ENCODE results near the gene DFFB.

DFFB gene

DNA sequence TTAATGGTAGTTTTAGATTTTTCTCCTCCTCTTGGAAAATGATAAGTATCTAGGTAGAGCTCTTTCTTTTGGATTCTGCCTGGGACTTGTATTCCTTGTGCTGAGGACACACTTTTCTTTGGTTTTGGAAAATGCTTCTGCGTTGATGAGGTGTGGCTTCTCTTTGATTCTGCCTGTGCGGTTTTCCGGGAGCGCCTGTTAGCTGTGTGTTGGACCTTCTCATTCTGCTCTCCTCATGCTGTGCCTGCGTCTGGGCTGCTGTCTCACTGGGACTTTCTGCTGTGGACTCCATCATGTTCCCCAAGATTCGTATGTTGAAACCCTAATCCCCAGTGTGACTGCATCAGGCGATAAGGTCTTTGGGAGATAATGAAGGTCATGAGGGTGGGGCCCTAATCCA lies 21.8 kb downstream of the DFFB start:
- no peak for DNase-seq

DNA sequence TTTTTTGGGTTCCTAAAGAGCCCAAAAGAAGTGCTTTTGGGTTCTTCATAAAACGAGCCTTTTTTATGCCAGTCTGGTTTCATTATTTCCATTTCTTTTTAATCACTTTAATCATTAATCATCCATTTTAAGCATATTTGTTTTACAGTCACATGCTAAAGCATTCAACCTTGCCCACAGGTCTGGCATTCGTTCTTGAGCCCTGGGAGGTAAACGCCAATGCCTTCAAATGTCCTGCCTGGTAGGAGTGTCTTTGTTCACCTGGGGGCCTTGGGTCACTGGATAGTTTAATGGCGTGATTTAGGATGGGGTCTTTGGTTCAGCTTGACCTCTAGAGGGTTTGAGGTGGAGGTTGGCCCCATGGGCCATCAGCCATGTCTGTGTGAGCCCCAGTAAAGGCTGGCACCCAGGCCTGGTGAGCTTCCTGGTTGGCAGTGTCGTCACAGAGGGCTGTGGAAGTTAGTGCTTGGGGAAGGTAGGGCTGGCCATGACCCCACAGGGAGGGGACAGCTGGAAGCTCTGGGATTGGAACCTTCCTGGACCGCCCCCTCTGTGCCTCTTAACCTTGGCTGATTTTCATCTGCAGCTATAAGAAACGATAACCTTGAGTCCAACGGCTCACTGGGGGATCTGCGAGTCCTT lies 22.6 kb downstream of the DFFB start:
- DNase-seq: no peak

DNA sequence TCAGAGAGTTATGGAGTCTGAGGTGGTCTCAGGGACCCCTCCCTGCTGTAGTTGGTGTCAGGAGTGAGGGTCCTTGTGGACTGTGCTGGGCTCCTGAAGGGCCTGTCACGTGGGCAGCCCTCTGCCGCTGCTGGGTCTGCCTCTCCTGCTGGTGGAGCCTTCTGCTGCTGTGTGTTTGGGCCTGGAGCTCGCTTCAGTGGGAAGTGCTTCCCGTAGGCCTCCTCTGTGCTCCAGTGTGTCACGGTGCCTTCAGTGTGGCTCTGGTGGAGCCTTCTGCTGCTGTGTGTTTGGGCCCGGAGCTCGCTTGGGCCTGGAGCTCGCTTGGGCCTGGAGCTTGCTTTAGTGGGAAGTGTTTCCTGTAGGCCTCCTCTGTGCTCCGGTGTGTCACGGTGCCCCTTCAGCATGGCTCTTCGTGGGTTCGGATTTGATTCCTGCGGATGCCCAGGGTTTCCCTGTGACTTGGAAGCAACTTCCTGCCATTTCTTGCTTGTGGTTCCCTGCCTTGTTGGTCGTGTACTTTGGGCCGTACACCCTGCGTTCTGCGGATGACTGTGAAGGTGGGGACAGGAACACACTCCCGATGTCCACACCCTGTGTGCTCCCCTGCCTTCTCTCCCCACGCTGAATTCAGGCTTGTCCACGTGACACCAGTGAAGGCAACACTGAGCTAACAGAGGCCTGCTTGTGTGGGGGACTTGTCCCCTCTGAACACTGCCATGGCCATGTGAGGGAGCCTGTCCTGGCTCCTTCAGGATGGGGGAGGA lies 23.3 kb downstream of the DFFB start:
- no peak for DNase-seq

DNA sequence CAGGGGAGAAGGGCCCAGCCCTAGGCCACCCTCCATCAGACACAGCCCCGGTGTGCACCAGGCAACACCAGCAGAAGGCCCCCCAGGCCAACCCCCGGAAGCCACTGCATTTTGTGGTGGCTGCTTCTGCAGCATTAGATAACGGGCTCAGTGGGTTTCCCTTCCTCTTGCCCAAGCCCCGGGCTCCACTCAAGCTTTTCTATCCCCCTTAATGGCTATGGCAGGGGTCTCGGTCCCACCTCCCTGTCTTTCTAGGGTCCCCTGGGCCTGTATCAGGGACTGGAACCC lies 23.9 kb downstream of the DFFB start:
- no peak for DNase-seq

DNA sequence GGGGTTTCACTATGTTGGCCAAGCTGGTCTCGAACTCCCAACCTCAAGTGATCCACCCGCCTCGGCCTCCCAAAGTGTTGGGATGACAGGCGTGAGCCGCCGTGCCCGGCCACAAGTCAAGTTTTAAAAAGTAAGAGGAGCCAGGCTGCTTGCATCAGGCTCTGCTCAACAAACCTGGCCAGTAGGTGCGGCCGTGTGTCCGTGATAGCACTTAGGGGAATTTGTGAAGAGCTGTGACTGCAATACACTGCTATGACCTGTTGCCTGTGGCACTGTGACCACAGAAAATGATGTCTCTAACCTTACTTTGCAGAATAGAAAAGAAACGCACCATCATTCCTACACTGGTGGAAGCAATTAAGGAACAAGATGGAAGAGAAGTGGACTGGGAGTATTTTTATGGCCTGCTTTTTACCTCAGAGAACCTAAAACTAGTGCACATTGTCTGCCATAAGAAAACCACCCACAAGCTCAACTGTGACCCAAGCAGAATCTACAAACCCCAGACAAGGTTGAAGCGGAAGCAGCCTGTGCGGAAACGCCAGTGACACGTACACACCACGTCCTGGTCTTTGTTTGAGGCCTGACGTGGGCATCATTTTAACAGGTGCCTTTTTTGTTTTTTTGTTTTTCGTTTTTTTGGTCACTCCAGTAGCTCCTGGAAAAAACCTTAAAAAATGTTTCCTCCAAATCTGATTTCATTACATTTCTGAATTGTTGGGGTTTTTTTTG lies 26.1 kb downstream of the DFFB start:
- DNase-seq: peak; percentile 33

DNA sequence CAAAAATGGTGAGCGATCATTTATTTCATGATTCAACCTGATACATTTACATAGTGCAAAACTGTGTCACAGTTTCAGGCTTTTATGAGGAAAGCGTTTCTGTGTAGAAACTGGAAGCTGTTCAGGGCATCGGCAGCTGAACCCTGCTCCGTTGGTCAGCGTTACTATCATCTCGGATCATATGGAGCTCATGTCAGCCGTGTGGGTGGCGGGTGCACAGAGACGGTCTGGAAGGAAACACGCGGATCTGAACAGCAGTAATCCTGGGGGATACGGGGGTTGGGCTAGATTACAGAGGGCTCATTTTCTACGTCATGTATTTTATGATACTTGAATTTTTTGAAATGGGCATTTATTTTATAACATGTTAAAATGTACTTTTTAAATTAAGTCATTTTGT lies 27.7 kb downstream of the DFFB start:
- DNase-seq: no peak

DNA sequence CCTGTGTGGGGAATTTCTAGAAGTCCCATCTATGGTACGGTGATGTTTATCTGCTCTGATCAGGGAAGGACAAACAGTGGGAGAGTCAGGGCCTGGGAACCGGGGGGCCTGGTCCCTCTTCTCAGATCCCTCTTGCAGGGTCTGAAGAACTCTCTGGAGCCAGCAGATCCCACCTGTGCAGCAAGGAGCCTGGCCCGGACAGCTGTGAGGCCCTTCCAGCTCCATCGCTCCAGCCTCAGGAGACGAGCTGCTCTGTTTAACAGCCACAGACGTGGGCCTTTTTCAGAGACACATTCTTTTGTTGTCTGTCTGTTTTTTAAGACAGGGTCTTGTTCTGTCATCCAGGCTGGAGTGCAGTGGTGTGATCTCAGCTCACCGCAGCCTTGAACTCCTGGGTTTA lies 28.3 kb downstream of the DFFB start:
- no peak for DNase-seq

DNA sequence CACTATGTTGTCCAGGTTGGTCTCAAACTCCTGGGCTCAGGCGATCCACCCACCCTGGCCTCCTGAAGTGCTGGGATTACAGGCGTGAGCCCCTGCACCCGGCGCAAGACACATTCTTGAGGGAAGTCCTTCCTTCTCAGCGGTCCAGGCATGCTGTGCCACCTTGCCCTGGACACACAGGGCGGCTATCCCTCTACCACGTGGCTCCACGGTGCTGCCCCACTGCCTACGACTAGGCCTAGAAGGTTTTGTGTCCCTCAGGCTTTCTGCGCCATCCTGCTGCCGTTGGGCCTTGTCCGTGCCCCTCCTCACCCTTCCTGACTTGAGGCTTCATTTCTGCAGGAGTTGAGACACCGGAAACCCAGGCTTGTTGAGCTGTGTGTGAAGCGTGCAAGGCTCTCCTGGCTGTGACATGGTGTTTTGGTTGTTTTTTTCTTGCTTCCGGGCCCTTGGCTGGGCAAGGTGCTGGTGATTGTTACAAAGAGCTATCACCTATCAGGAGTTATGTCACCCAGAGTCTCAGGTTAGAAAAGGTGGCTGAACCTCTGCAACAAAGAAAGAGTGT lies 28.9 kb downstream of the DFFB start:
- DNase-seq: no peak

DNA sequence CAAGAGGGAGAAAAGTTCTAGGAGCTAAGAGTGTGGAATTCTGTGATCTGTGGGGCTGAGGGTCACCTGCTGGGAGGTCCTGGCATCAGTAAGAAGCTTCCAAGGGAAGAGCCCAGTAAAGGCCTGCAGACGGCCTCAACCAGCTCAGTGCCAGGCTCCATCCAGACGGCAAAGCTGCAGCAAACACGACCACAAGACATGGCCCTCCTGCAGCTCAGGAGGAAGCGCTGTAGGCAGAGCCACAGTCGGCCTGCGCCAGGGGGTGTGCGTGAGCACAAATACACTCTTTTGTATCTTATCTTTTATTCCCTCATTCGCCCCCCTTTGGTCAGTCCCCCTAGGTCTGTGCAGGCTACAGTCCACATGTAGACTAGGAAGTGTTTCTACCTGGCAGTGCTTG lies 29.4 kb downstream of the DFFB start:
- DNase-seq: no peak

DNA sequence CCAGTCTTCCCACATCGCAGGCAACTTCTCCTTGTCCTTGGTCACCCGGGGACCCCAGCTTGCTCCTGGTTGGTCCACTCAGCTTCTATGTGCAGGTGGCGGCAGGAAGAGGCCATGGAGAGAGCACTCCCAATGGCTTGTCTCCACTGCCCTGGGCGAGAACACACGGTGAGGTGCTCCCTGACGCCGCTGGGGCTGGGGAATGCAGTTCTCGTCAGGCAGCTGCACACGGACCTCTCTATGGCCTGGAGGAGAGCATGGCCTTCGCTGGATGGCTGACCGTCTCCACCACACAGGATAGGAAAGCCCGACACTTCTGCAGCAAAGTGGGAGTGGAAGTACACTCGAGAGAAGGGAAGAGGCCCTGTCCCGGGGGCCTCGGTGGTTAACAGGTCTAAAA lies 31.0 kb downstream of the DFFB start:
- DNase-seq: no peak

DNA sequence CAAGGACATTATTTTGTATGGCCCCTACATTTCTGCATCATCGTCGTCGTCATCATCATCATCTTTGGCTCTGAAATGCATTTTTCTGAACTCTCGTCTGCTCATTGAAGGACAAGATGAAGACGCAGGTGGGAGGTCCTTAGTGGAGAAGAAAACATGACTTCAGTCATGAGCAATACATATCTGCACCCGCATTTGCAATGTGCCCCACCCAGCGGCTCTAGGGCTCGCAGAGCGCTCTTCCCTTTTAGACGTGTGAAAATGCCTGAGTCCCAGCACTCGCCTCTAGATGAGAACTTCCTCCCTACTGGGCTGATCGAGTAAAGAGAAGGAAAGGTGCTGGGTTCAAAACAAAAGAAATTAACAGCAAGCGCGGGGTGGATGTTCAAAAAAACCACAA lies 32.7 kb downstream of the DFFB start:
- peak; percentile 16 for DNase-seq

DNA sequence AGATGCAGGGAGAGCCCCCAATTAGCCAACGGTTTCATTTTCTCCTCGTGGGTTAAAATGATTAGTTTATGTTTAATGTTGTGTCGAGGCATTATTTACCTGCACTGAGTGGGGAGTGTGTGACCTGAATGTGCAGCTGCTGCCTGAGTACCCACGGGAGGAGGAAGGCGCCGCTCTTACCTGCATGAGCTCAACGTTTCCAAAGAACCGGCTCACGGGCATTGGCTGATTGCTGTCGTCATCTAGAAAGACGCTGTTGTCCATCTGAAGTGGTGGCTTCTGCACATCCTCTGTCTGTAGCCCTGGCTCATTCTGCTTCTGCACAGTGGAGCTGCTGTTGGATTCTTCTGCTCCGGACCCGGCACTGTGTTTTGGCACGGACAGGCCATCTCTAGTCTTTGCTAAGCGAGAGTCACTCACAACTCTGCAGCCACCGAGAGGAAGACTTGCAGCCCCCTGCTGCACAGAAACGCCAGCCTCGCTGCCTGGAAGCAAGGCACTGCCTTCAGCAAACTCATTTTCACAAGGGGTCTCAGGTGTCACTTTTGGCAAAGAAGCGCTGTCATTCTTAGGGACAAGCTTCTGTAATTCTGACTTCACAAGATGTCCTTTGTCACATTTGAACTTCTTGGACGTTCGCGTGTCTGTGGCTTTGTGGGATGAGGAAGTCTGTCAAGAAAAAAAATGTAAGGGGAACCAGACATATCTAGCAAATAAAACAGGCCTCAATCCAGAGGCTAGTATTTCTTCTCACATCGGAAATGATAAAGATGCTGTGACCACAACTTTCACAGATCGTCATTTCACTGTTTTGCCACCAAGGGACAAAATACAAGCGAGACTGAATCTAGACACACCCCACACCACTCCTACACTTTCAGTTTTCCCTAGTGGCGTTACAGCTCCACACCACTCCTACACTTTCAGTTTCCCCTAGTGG lies 33.4 kb downstream of the DFFB start:
- no peak for DNase-seq

DNA sequence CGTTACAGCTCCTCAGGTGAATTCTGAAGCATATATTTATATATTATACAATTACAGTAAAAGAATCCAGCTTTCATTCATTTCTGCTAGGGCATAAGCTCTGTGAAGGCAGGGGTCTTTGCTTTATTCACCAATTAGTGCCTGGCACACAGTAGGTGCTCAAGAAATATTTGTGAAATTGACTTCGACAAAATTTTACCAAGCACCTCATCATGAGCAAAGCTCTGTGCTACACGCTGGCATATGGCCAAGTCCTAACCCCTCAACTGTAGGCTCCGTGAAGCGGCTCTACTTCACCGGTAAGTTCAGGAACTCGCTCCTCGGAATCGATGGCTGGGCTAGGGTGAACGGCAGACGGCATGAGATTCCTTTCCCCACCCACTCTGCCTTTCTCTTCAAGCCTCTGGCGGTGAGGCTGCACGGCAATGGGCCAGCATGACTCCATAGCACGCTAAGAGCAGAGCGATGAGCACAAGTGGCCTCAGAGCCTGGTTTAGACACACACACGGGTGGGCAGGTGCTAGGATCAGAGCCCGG lies 34.1 kb downstream of the DFFB start:
- no peak for DNase-seq

DNA sequence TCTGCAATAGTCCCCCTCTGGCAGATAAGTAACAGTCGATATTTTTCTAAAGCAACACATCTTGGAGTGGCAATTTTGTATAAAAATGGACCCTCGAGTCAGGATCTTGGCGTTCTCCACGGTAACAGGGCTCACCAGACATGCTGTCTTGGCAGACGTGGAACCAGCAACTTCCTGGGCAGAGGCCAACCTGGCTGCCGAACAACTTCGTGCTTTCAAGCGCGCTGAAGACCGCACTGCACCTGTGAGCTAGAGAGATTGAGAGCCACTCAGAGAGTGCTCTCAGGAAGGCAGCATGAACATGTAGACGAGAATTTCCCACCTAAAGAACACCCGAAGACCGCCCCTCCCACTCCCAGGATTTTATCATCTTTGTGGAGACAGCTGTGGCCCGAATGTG lies 35.5 kb downstream of the DFFB start:
- no peak for DNase-seq

DNA sequence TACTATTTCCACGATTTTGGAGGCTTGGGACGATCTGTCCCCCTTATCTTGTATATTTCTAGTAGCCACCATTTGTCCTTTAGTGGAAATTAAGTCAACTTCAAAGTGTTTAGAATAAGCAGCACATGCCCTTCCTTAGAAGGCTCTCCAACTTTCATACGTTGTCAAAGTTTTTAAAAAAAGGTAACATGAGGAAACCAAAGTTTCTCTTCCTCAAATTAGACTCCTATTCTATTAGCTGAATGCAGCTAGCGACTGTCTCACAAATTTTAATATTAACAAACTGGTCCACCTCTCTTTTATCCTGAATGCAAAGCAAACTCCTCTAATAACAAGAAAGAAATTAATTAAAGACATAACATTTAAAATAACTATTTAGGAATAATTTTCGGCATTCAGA lies 35.9 kb downstream of the DFFB start:
- no peak for DNase-seq

DNA sequence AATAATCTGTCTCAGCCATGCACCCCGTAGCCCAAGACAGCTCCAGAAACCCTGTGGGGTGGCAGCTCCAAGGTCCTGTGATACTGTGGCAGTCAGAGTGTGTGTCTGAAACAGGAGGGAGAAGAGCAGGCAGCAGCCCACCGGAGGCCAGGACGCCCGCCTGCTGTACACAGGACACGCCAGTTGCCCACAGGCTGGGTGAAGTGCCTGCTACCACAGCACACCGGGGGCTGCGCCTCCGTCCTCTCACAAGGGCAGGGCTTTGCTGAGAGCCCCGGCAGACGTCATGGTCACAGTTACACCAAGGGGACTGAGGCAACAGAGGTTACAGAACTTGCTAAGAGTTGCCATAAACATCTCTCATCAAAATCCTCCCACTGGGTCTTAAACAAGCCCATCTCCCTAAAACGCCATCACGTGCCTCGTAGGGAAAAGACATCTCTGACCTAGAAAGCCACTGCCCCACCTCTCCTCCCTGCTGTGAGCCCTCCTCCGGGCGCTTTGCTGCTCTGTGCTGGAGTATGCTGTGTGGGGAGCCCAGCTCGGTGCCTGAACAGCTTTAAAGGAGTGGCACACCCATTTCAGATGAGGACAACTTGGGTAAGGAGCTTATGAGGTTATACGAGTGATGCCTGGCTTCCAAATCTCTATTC lies 37.5 kb downstream of the DFFB start:
- no peak for DNase-seq

DNA sequence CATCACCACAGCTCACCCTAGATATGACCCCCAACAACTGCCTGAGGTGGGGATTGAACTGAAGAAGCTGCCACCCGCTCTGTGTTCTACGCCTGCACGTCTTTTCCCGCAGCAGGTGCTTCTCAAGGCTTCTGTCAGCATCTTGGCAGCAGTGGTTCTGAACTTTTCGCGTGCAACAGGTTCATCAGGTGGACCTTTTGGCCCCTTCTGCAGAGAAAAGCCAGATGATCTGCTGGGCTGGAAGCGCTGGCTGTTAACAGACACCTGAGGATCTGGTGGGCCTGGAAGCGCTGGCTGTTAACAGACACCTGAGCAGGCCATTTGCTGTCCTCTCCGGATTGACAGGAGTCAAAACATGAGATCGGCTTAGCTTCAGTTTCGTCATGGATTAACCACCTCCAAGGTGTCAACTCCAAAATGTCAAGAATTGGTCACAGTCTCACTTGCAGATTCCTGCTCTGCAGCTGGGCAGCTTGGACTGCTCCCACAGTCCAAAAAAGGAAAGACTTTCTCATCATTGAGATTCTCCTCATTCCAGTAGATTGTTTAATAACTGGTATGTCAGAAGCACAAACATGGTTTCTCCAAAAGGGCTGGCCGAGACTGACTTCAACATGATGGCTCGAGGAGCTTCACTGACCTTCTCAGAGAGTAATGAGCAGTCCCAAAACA lies 38.1 kb downstream of the DFFB start:
- no peak for DNase-seq

DNA sequence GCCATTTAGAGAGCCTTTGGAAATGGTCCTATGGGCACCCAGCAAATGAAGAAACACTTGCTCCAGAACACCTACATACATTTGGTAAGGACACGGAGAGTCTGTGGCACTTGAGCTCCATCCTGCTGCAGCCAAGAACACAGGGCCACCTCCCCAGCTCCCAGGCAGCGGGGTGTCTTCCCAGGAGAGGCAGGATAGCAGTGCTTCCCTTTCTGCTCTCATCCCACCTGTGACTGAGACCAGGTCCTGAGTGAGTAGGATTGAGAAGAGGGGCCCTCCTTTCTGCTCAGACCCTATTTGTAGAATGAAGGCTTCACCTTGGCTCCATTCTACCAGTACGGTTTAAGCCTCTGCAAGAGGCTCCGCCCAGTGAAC lies 38.7 kb downstream of the DFFB start:
- no peak for DNase-seq

DNA sequence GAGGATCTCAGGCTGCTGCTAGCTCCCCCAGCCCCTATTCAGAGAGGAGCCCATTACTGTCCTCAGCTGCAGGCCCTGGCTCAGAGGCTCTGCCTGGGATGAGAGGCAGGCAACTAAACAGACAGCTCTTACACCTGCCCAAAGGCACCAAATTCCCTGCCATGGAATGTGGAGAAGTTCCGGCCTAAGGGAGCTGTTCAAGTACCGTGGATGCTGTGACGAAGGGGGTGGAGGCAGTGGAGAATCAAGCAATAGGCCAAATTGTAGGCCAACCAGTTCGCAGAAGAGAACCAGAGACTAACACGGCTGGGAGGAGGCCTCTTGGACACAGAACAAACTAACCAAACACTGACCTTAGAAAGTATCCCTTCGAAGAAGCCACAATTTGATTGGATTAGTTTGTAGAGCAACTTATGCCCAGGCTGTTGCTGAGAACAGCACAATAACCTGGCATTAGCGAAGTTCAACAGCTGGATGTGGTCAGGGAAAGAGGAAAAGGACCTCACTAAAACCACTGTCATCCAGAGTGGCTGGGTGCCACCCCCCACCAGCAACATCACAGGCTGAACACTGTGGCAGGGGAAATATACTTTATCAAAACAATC lies 39.2 kb downstream of the DFFB start:
- no peak for DNase-seq

DNA sequence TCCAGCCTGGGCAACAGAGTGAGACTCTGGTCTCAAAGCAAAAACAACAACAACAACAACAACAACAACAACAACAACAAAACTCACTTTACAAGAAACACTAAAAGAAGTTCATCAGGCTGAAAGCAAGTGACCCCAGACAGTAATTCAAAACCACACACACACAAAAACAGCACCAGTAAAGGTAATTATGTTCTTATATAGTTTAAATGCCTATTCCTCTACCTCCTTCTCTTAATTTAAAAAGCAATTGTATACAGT lies 41.1 kb downstream of the DFFB start:
- no peak for DNase-seq

DNA sequence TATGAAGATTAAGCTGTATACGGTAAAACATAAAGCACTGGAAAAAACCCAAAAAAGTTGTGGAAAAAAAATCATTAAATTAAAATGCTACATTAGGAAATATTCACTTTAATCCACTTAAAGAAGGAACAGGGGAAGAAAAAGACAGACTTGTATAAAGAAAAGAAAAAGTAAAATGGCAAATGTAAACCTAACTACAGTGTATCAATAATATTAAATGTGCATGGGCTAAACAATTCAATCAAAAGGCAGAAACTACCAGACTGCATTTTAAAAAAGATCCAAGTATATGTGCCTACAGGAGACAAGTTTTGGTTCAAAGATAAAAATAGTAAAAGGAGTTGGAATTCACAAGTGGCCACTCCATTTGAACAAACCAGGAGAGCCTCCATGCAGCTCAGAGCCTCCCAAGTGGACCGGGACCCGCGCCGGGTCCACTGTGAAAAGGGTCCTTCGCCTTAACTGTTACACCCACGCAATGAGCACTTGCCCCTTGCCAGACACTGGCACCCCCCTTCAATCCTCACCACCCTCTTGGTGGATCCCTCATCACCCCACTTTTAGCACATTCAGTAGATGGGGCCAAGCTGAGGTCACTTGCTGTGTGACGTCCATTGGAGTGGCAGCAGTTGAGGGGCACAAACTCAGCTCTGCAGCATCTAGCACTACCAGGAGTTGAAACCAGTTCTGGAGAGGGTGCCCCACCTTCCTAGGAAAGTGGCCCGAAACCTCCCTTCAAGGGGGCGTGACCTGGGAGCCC lies 41.9 kb downstream of the DFFB start:
- no peak for DNase-seq
